Measurements from ENCODE around the gene ZNF92. TPM values are rescaled to one million over a fixed set of nuclear protein-coding genes. Genes with fewer than 3 reads are reported as not detected.

Gene ZNF92
- total RNA-seq, 2 experiments from 2014 or later: 31.2 to 32.1 TPM

- intact Hi-C loops (cut with micrococcal nuclease; ENCODE audit: unreplicated experiment): loop anchor here (5.0 kb wide), 1 partner anchor 232 kb away; no protein-coding TSS in a partner anchor
- H3K4me2 ChIP-seq (ENCODE audit: low read length): no peak overlapping the region
Measured at GRCh38 chr7:65448816-65449504, 75.3 kb downstream of the ZNF92 start.

DNA sequence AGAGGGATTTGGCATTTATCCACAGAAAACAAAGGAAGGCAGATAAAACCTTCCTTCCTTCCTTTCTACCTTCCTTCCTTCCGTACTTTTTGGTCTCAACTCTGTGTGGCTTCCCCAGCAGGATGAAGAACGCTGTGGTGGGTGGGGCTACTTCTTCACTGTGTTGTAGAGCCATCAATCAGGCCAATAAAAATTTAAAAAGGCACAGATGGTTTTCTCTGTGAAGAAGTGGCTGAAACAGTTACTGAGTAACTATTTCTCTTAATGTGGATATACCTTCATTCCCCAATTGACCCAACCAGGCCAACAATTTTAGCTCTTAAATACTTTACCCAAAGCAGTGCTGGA lies 75.8 kb downstream of the ZNF92 start:
- Histone ChIP-seq H3K79me2 (ENCODE audit: insufficient read depth, low read depth, low read length) (no peaks in the 10 kb centered on the region), H3K36me3 (ENCODE audit: insufficient read depth, low read length) (no peaks in the 10 kb centered on the region), H3K9me2 (ENCODE audit: insufficient read depth, low read length) (no peaks in the 10 kb centered on the region), H3K9me3 (ENCODE audit: low read length) (peaks cover 6% of the 10 kb centered on the region; the same call in 1 of the 2 replicates), H3K4me2 (ENCODE audit: low read length) (no peak overlapping the region), H4K20me1 (ENCODE audit: insufficient read depth, low read length) (no peaks in the 10 kb centered on the region), H3K4me3 (ENCODE audit: low read depth, low read length, poor library complexity, severe bottlenecking) (no peak overlapping the region), H3K27ac (ENCODE audit: low read depth, low read length, poor library complexity, severe bottlenecking) (no peak overlapping the region), H3K4me1 (ENCODE audit: insufficient read depth, low read length, poor library complexity, severe bottlenecking) (peaks cover 19% of the 10 kb centered on the region), H2AFZ (ENCODE audit: low read length) (no peak overlapping the region)
- no peak for DNase-seq (ENCODE audit: low spot score)
- ChIA-PET POLR2A (interaction anchor here (0.9 to 1.1 kb wide), 2 partner anchors 14 to 74 kb away, joined by 3 to 4 read pairs; no protein-coding TSS in a partner anchor), CTCF (ENCODE audit: unreplicated experiment) (no interaction called here)
- intact Hi-C loops (cut with micrococcal nuclease; ENCODE audit: unreplicated experiment): loop anchor here (5.0 kb wide), 1 partner anchor 232 kb away; no protein-coding TSS in a partner anchor
- TF ChIP-seq, protein P1, sequence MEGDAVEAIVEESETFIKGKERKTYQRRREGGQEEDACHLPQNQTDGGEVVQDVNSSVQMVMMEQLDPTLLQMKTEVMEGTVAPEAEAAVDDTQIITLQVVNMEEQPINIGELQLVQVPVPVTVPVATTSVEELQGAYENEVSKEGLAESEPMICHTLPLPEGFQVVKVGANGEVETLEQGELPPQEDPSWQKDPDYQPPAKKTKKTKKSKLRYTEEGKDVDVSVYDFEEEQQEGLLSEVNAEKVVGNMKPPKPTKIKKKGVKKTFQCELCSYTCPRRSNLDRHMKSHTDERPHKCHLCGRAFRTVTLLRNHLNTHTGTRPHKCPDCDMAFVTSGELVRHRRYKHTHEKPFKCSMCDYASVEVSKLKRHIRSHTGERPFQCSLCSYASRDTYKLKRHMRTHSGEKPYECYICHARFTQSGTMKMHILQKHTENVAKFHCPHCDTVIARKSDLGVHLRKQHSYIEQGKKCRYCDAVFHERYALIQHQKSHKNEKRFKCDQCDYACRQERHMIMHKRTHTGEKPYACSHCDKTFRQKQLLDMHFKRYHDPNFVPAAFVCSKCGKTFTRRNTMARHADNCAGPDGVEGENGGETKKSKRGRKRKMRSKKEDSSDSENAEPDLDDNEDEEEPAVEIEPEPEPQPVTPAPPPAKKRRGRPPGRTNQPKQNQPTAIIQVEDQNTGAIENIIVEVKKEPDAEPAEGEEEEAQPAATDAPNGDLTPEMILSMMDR (conservative IDR thresholded peaks at IDR 0.05; ENCODE audit: low read length): no peak
- no peak for TF ChIP-seq EZH2phosphoT487 (IDR thresholded peaks at IDR 0.05; ENCODE audit: borderline replicate concordance, low read depth, low read length)
- no TSS peak for BruUV-seq (replicated peaks)

More at GRCh38 chr7:65448816-65449504, 75.3 kb downstream of the ZNF92 start:
- no peak overlapping the region for H3K4me3 ChIP-seq (ENCODE audit: low read depth, low read length, poor library complexity, severe bottlenecking)
- H2AFZ ChIP-seq (ENCODE audit: low read length): 0 out of 2 replicates have a peak overlapping the region, but pooled peaks have one; percentile 2
- BruUV-seq (replicated peaks): no TSS peak
- peaks cover 14% of the 10 kb centered on the region for H3K4me1 ChIP-seq (ENCODE audit: insufficient read depth, low read length, poor library complexity, severe bottlenecking)
- no peak for TF ChIP-seq EZH2phosphoT487 (IDR thresholded peaks at IDR 0.05; ENCODE audit: borderline replicate concordance, low read depth, low read length)
- TF ChIP-seq, protein P1 (conservative IDR thresholded peaks at IDR 0.05; ENCODE audit: low read length): no peak
- H4K20me1 ChIP-seq (ENCODE audit: insufficient read depth, low read length): no peaks in the 10 kb centered on the region
- POLR2A ChIA-PET: no interaction called here
- no peak for DNase-seq (ENCODE audit: low spot score)
- H3K9me3 ChIP-seq (ENCODE audit: low read length): peaks cover 6% of the 10 kb centered on the region; the same call in 1 of the 2 replicates
- CTCF ChIA-PET (ENCODE audit: unreplicated experiment): no interaction called here
- H3K9me2 ChIP-seq (ENCODE audit: insufficient read depth, low read length): no peaks in the 10 kb centered on the region
- H3K36me3 ChIP-seq (ENCODE audit: insufficient read depth, low read length): no peaks in the 10 kb centered on the region
- no peaks in the 10 kb centered on the region for H3K79me2 ChIP-seq (ENCODE audit: insufficient read depth, low read depth, low read length)
- H3K27ac ChIP-seq (ENCODE audit: low read depth, low read length, poor library complexity, severe bottlenecking): no peak overlapping the region

Measured in OCI-LY7 (cell line).